Hepatocyte (in vitro differentiated cells): Measurements from ENCODE around the gene MCF2L. TPM values are rescaled to one million over a fixed set of nuclear protein-coding genes. Genes with fewer than 3 reads are reported as not detected.

ENCODE experiments used
- DNase-seq: peaks from one replicate; pipeline ENCODE4 v3.0.0-alpha.2; 2016; ENCODE audit warnings: low spot score
- H2AFZ ChIP-seq: fragments of 200-600 bp; sonication (generic); 2 replicates; pipeline ENCODE4 v1.6.0; 2016; ENCODE audit warnings: antibody characterized with exemption, mild to moderate bottlenecking
- H3K27ac ChIP-seq: fragments of 200-600 bp; sonication (generic); 2 replicates; pipeline ENCODE4 v1.5.1; 2016; ENCODE audit warnings: mild to moderate bottlenecking
- H3K27me3 ChIP-seq: fragments of 200-600 bp; sonication (generic); 2 replicates; pipeline ENCODE4 v1.6.1; 2016
- H3K36me3 ChIP-seq: fragments of 200-600 bp; sonication (generic); replicated peaks from 2 replicates; pipeline ENCODE4 v1.5.1; 2016; ENCODE audit warnings: low read depth; ENCODE audit not compliant: insufficient read depth
- H3K4me1 ChIP-seq: fragments of 200-600 bp; sonication (generic); 2 replicates; pipeline ENCODE4 v1.5.1; 2016; ENCODE audit warnings: mild to moderate bottlenecking, moderate library complexity; ENCODE audit not compliant: insufficient read depth
- H3K4me2 ChIP-seq: fragments of 200-600 bp; sonication (generic); 2 replicates; pipeline ENCODE4 v1.6.0; 2016
- H3K4me3 ChIP-seq: fragments of 200-600 bp; sonication (generic); 2 replicates; pipeline ENCODE4 v1.5.1; 2016; ENCODE audit warnings: mild to moderate bottlenecking
- H3K79me2 ChIP-seq: fragments of 200-600 bp; sonication (generic); 2 replicates; pipeline ENCODE4 v1.6.0; 2017; ENCODE audit warnings: mild to moderate bottlenecking
- H3K9me2 ChIP-seq: fragments of 200-600 bp; sonication (generic); replicated peaks from 2 replicates; pipeline ENCODE4 v1.6.0; 2017; ENCODE audit warnings: mild to moderate bottlenecking; ENCODE audit not compliant: insufficient read depth
- H3K9me3 ChIP-seq: fragments of 200-600 bp; sonication (generic); 2 replicates; pipeline ENCODE4 v1.5.1; 2016; ENCODE audit warnings: low read depth, mild to moderate bottlenecking
- H4K20me1 ChIP-seq: fragments of 200-600 bp; sonication (generic); 2 replicates; pipeline ENCODE4 v1.6.0; 2016; ENCODE audit warnings: mild to moderate bottlenecking; ENCODE audit not compliant: insufficient read depth, poor library complexity, severe bottlenecking
- CTCF ChIP-seq: fragments of 200-600 bp; sonication (generic); IDR thresholded peaks from 2 replicates; pipeline ENCODE4 v1.5.1; 2016; ENCODE audit warnings: antibody characterized with exemption, mild to moderate bottlenecking; ENCODE audit not compliant: poor library complexity
- EZH2 ChIP-seq: fragments of 200-600 bp; sonication (generic); IDR thresholded peaks from 2 replicates; pipeline ENCODE4 v1.6.1; 2016; ENCODE audit warnings: antibody characterized with exemption, mild to moderate bottlenecking, borderline replicate concordance
- EZH2phosphoT487 ChIP-seq: fragments of 200-600 bp; sonication (generic); IDR thresholded peaks from one replicate; pipeline ENCODE4 v1.6.1; 2018; ENCODE audit warnings: antibody characterized with exemption, mild to moderate bottlenecking, low read depth, moderate library complexity; ENCODE audit not compliant: unreplicated experiment, severe bottlenecking
- WGBS: methylation state at CpG from one replicate; pipeline ENCODE4 v1.1.6; 2016; ENCODE audit warnings: low lambda C conversion rate; ENCODE audit errors: missing lambda C conversion rate; 5-methylcytosine and 5-hydroxymethylcytosine counted together
- polyA plus RNA-seq: library from polyadenylated mRNA; unstranded; fragments of >200 nt; fragmentation: Nextera tagmentation; extraction: Ambion mirVana; gene quantifications from 2 replicates; pipeline ENCODE4 v1.2.1, GENCODE V29; 2016
- total RNA-seq: library from RNA; depleted of rRNA; stranded (reverse); fragments of >200 nt; gene quantifications from 2 replicates; pipeline ENCODE4 v1.2.3, GENCODE V29; 2014

MCF2L gene
- total and polyA plus RNA-seq, 2 experiments from 2014 or later = 11.1 to 22.4 TPM

GRCh38 chr13:113052971-113053370 lies 84.0 kb downstream of the MCF2L start:
- WGBS = 93% methylated on average over 13 of the region's 13 CpGs
- TF ChIP-seq EZH2phosphoT487 (no peak), CTCF (no peak), EZH2 (no peak)
- Histone ChIP-seq H3K4me2 (no peak overlapping the region), H3K4me1 (no peaks in the 10 kb centered on the region), H3K9me2 (no peaks in the 10 kb centered on the region), H4K20me1 (no peaks in the 10 kb centered on the region), H2AFZ (no peak overlapping the region), H3K79me2 (no peaks in the 10 kb centered on the region), H3K27me3 (no peaks in the 10 kb centered on the region), H3K9me3 (no peaks in the 10 kb centered on the region), H3K27ac (no peak overlapping the region), H3K36me3 (no peaks in the 10 kb centered on the region), H3K4me3 (no peak overlapping the region)
- no peak for DNase-seq

GRCh38 chr13:113053376-113053775 lies 84.4 kb downstream of the MCF2L start:
- H3K4me2 ChIP-seq = no peak overlapping the region
- no peak overlapping the region for H3K27ac ChIP-seq
- TF ChIP-seq EZH2 (no peak), CTCF (no peak), EZH2phosphoT487 (no peak)
- H3K4me3 ChIP-seq = no peak overlapping the region
- WGBS = 96% methylated on average over 14 of the region's 14 CpGs
- no peak for DNase-seq
- H3K4me1 ChIP-seq = no peaks in the 10 kb centered on the region
- no peak overlapping the region for H2AFZ ChIP-seq
- no peaks in the 10 kb centered on the region for H3K9me3 ChIP-seq
- no peaks in the 10 kb centered on the region for H3K79me2 ChIP-seq
- no peaks in the 10 kb centered on the region for H3K36me3 ChIP-seq
- no peaks in the 10 kb centered on the region for H3K27me3 ChIP-seq
- no peaks in the 10 kb centered on the region for H4K20me1 ChIP-seq
- H3K9me2 ChIP-seq = no peaks in the 10 kb centered on the region

GRCh38 chr13:113053801-113054604 lies 85.0 kb downstream of the MCF2L start:
- Histone ChIP-seq H2AFZ (no peak overlapping the region), H3K79me2 (no peaks in the 10 kb centered on the region), H3K27ac (no peak overlapping the region), H4K20me1 (no peaks in the 10 kb centered on the region), H3K4me3 (no peak overlapping the region), H3K36me3 (no peaks in the 10 kb centered on the region), H3K27me3 (no peaks in the 10 kb centered on the region), H3K9me2 (no peaks in the 10 kb centered on the region), H3K4me2 (no peak overlapping the region), H3K4me1 (no peaks in the 10 kb centered on the region), H3K9me3 (no peaks in the 10 kb centered on the region)
- 94% methylated on average over 31 of the region's 31 CpGs for WGBS
- DNase-seq = no peak
- no peak for TF ChIP-seq CTCF
- TF ChIP-seq EZH2phosphoT487 = no peak
- TF ChIP-seq EZH2 = no peak
